Activated T-helper 2 cell treated with anti-CD3 and anti-CD28 coated beads, Interferon-gamma antibody, Interleukin-2, Interleukin-4, amounts not matched to agents 10 μg/mL and 5 μg/mL and 100 μg/mL, durations not matched to agents 14 hours and 24 hours and 36 hours (primary cell): Measurements from ENCODE around the gene PYGO1. TPM values are rescaled to one million over a fixed set of nuclear protein-coding genes. Genes with fewer than 3 reads are reported as not detected.
"Not testable (repeated sequence)": the region's sequence is repeated elsewhere in the genome, so short reads cannot be mapped to it uniquely, and the experiment has no call there.

ENCODE experiments used
- DNase-seq: peaks from one replicate; pipeline ENCODE4 v3.0.0; 2021; ENCODE audit warnings: low spot score
- H3K27ac Mint-ChIP-seq: one replicate; pipeline ENCODE4 v1.8.0; 2021; ENCODE audit warnings: mixed read lengths
- H3K27me3 Mint-ChIP-seq: one replicate; pipeline ENCODE4 v1.8.0; 2021; ENCODE audit warnings: low read depth, mixed read lengths
- H3K36me3 Mint-ChIP-seq: one replicate; pipeline ENCODE4 v1.8.0; 2021; ENCODE audit warnings: low read depth, mixed read lengths
- H3K4me1 Mint-ChIP-seq: one replicate; pipeline ENCODE4 v1.8.0; 2021; ENCODE audit warnings: low read depth, mixed read lengths
- H3K4me3 Mint-ChIP-seq: one replicate; pipeline ENCODE4 v1.8.0; 2021; ENCODE audit warnings: low read depth, mild to moderate bottlenecking, moderate library complexity, mixed read lengths
- H3K9me3 Mint-ChIP-seq: one replicate; pipeline ENCODE4 v1.8.0; 2021; ENCODE audit warnings: mixed read lengths
- intact Hi-C: fragments of 100-400 bp; cut with micrococcal nuclease; formaldehyde crosslinking; loops from one replicate; pipeline ENCODE4 v1.15.1; 2023
- total RNA-seq: library from RNA; stranded (reverse); gene quantifications from 2 replicates; pipeline ENCODE4 v1.2.3, GENCODE V29; 2022

The PYGO1 gene
- total RNA-seq, 1 donor from 2014 or later = 0.11 TPM

- H3K4me1 Mint-ChIP-seq = no peaks in the 10 kb centered on the region
- no peak overlapping the region for H3K27ac Mint-ChIP-seq
- peaks cover 9% of the 10 kb centered on the region for H3K27me3 Mint-ChIP-seq
- H3K4me3 Mint-ChIP-seq = no peak overlapping the region
- no peaks in the 10 kb centered on the region for H3K36me3 Mint-ChIP-seq
- no peak for DNase-seq
- intact Hi-C loops = no loop called here
- no peaks in the 10 kb centered on the region for H3K9me3 Mint-ChIP-seq
Observed at GRCh38 chr15:55515991-55516776, 72.0 kb downstream of the PYGO1 start.

- Mint-ChIP-seq H3K27ac (no peak overlapping the region), H3K27me3 (peaks cover 9% of the 10 kb centered on the region), H3K4me3 (no peak overlapping the region), H3K9me3 (no peaks in the 10 kb centered on the region), H3K36me3 (no peaks in the 10 kb centered on the region), H3K4me1 (no peaks in the 10 kb centered on the region)
- DNase-seq = no peak
- intact Hi-C loops = no loop called here
Observed at GRCh38 chr15:55515491-55515890, 72.7 kb downstream of the PYGO1 start.

DNA sequence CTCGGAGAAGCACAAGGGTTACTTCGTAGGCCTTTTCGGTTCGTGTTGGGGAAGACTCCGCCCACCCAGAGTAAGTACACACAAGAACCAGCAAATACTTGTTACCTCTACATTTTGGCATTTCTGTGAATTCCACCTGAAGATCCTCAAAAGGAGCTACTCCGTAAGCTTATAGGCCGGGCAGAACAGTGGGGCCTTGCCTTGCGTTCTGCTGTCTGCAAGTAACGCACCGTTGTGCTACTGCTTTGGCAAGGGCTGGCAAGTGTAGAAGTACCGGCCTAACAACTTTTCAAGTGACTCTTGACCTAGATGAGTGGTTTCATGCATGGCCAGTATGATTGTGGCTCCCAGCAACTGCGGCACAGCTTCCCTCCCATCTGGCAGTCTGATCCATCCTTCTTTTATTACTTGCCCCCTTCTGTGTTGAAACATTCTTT, 73.7 kb downstream of the PYGO1 start:
- peaks cover 5% of the 10 kb centered on the region for H3K27me3 Mint-ChIP-seq
- intact Hi-C loops = no loop called here

DNA sequence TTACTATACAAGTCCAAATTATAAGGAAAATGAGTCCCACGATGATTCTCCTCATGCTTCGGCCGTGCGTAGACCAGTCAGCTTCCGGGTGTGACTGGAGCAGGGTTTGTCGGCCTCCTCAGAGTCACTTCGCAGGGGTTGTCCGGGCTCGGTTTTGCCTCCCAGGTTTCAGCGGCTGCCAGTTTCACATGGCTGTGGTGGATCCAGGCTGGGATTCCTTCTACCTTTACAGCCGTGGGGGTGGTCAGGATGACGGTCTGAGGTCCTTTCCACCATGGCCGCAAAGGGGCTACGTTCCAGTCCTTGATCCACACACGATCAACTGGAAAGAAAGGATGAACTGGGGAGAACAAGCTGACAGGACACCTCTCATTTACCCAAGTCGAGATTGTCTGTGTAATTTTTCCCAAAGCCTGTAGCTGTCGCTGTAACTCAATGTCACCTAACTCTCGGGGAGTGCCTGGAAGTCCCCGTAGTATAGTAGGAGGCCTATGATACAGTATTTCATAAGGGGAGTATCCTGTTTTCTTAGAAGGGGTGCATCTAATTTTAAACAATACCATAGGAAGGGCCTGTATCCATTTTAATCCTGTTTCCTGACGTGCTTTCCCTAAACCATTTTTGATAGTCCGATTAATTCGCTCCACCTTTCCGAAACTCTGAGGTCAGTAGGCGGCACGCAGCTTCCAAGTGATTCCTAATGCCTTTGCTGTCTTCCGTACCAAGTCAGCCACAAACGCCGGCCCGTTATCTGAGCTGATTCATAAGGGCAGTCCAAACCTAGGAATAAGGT, 74.3 kb downstream of the PYGO1 start:
- H3K4me3 Mint-ChIP-seq, DNase-seq, H3K27ac Mint-ChIP-seq, H3K9me3 Mint-ChIP-seq, H3K4me1 Mint-ChIP-seq, intact Hi-C loops, H3K27me3 Mint-ChIP-seq, H3K36me3 Mint-ChIP-seq: not testable (repeated sequence)

More for the DNA sequence above, 73.7 kb downstream of the PYGO1 start:
- no peak for DNase-seq
- H3K9me3 Mint-ChIP-seq = no peaks in the 10 kb centered on the region
- H3K4me1 Mint-ChIP-seq = no peaks in the 10 kb centered on the region
- H3K27ac Mint-ChIP-seq = no peak overlapping the region
- no peaks in the 10 kb centered on the region for H3K36me3 Mint-ChIP-seq
- no peak overlapping the region for H3K4me3 Mint-ChIP-seq

DNA sequence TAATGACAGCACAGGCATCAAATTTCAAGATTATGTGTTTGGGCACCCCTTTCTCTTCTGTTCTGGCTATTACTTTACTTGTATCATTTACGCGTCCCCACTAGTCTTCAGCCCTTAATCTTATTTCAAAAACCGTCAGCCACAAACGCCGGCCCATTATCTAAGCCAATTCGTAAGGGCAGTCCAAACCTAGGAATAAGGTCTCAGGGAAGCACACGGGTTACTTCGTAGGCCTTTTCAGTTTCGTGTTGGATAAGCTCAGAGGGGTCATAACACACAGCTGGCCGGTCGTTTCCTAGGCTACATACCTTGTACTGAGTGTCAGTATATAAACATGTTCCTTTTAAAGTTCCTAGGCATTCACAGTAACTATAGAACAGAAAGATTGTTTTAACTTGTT, 75.0 kb downstream of the PYGO1 start:
- peaks cover 2% of the 10 kb centered on the region for H3K27me3 Mint-ChIP-seq

GRCh38 chr15:55507567-55507966, 80.6 kb downstream of the PYGO1 start:
- Mint-ChIP-seq H3K36me3 (no peaks in the 10 kb centered on the region), H3K9me3 (peaks cover 3% of the 10 kb centered on the region), H3K27ac (no peak overlapping the region), H3K4me3 (no peak overlapping the region), H3K4me1 (no peaks in the 10 kb centered on the region), H3K27me3 (peaks cover 7% of the 10 kb centered on the region)
- no peak for DNase-seq
- intact Hi-C loops = no loop called here

More for the DNA sequence above, 75.0 kb downstream of the PYGO1 start:
- Mint-ChIP-seq H3K4me3 (no peak overlapping the region), H3K9me3 (no peaks in the 10 kb centered on the region), H3K4me1 (no peaks in the 10 kb centered on the region), H3K36me3 (no peaks in the 10 kb centered on the region), H3K27ac (no peak overlapping the region)
- intact Hi-C loops = no loop called here
- no peak for DNase-seq

- intact Hi-C loops, H3K27me3 Mint-ChIP-seq, H3K36me3 Mint-ChIP-seq, H3K27ac Mint-ChIP-seq, H3K9me3 Mint-ChIP-seq, H3K4me1 Mint-ChIP-seq, DNase-seq, H3K4me3 Mint-ChIP-seq: not testable (repeated sequence)
Observed at GRCh38 chr15:55505407-55505806, 82.7 kb downstream of the PYGO1 start.

GRCh38 chr15:55499151-55499550, 89.0 kb downstream of the PYGO1 start:
- Mint-ChIP-seq H3K27ac (no peak overlapping the region), H3K27me3 (peaks cover 9% of the 10 kb centered on the region), H3K36me3 (no peaks in the 10 kb centered on the region), H3K9me3 (peaks cover 1% of the 10 kb centered on the region), H3K4me3 (peak overlapping the region; percentile 79), H3K4me1 (peaks cover 5% of the 10 kb centered on the region)
- DNase-seq = no peak
- intact Hi-C loops = loop anchor here (5.0 kb wide), 1 partner anchor 182 kb away; the partner anchor contains the start of genes PIGB and PIGBOS1

GRCh38 chr15:55498109-55498938, 89.8 kb downstream of the PYGO1 start:
- H3K9me3 Mint-ChIP-seq, H3K4me1 Mint-ChIP-seq, H3K27me3 Mint-ChIP-seq, H3K27ac Mint-ChIP-seq, H3K36me3 Mint-ChIP-seq: not testable (repeated sequence)
- peak; percentile 58 for DNase-seq
- H3K4me3 Mint-ChIP-seq = peak overlapping the region; percentile 79
- intact Hi-C loops = loop anchor here (5.0 kb wide), 1 partner anchor 181 kb away; the partner anchor contains the start of genes PIGB and PIGBOS1

DNA sequence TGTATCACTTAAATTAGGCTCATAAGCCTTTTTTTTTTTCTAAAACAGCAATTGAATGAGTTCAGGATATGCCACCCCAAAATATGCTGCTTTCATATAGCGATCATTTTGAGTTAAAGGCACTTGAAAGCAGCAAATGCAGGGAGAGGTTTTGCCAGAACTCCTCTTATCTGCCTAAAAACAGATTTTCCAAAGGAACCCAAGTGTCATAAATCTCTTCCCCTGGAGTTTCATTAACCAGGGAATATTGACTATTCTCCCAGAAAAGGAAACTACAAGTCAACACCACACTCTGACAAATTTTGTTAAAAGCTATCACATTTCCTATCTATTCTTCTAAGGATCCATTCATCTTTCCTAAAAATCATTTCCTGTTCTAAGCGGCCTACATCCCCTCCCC, 91.4 kb downstream of the PYGO1 start:
- Mint-ChIP-seq H3K36me3 (no peaks in the 10 kb centered on the region), H3K4me3 (no peak overlapping the region), H3K4me1 (peaks cover 5% of the 10 kb centered on the region), H3K27me3 (peaks cover 2% of the 10 kb centered on the region), H3K9me3 (no peaks in the 10 kb centered on the region), H3K27ac (no peak overlapping the region)
- no peak for DNase-seq
- intact Hi-C loops = loop anchor here (5.0 kb wide), 1 partner anchor 179 kb away; the partner anchor contains the start of genes PIGB and PIGBOS1

DNA sequence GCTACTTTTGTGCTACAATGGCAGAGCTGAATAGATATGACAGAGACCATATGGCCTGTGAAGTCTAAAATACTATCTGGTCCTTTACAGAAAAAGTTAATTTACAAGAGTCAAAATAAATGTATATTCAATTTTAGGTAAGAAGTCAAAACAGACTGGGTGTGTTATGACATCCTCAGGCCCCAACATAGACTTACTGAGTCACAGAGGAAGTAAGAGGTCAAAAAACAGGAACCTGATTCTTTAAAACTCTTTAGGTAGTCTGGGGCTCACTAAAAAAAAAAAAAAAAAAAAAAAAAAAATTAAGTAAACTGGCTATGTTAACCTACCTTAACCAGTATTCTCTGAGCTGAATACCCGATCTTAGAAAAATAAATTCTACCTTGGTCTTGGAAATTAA, 93.2 kb downstream of the PYGO1 start:
- Mint-ChIP-seq H3K27me3 (no peaks in the 10 kb centered on the region), H3K27ac (no peak overlapping the region), H3K36me3 (no peaks in the 10 kb centered on the region), H3K4me3 (no peak overlapping the region), H3K4me1 (peaks cover 5% of the 10 kb centered on the region), H3K9me3 (no peaks in the 10 kb centered on the region)
- no peak for DNase-seq
- intact Hi-C loops = loop anchor here (5.0 kb wide), 1 partner anchor 178 kb away; the partner anchor contains the start of genes PIGB and PIGBOS1

DNA sequence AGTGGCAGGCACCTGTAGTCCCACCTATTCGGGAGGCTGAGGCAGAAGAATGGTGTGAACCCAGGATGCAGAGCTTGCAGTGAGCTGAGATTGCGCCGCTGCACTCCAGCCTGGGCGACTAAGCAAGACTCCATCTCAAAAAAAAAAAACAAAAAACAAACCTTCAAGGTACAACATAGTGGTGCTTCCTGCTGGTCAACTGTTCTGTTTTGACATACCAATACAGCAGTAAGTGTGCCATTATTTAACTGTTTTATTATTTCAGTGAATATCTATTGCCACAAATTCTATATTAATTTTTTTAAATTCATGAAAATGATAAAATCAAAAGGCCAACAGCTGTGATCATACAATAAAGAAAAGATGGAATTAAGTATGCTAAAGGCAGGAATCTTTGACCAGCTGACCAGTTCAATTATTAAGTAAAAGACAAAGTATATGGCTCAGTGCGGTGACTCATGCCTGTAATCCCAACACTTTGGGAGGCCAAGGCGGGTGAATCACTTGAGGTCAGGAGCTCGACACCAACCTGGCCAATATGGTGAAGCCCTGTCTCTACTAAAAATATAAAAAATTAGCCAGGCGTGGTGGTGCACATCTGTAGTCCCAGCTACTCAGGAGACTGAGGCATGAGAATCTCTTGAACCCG, 99.1 kb downstream of the PYGO1 start:
- H3K4me1 Mint-ChIP-seq, intact Hi-C loops, H3K4me3 Mint-ChIP-seq, H3K27ac Mint-ChIP-seq, H3K27me3 Mint-ChIP-seq, H3K36me3 Mint-ChIP-seq, H3K9me3 Mint-ChIP-seq, DNase-seq: not testable (repeated sequence)
